ENCODE measurements around the gene TGFBR2. TPM values are rescaled to one million over a fixed set of nuclear protein-coding genes. Genes with fewer than 3 reads are reported as not detected.

Gene TGFBR2
- polyA plus RNA-seq (2012; ENCODE audit: insufficient read length, low read depth) = 7.3 TPM

DNA sequence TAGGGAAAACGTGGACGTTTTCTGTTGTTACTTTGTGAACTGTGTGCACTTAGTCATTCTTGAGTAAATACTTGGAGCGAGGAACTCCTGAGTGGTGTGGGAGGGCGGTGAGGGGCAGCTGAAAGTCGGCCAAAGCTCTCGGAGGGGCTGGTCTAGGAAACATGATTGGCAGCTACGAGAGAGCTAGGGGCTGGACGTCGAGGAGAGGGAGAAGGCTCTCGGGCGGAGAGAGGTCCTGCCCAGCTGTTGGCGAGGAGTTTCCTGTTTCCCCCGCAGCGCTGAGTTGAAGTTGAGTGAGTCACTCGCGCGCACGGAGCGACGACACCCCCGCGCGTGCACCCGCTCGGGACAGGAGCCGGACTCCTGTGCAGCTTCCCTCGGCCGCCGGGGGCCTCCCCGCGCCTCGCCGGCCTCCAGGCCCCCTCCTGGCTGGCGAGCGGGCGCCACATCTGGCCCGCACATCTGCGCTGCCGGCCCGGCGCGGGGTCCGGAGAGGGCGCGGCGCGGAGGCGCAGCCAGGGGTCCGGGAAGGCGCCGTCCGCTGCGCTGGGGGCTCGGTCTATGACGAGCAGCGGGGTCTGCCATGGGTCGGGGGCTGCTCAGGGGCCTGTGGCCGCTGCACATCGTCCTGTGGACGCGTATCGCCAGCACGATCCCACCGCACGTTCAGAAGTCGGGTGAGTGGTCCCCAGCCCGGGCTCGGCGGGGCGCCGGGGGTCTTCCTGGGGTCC lies at the start of gene TGFBR2:
TGFBR2 (plus strand) TSS at position 301 of the 731 bp plus-strand sequence; CDS start at position 584, 283 bp downstream.
- TF ChIP-seq, protein P1, sequence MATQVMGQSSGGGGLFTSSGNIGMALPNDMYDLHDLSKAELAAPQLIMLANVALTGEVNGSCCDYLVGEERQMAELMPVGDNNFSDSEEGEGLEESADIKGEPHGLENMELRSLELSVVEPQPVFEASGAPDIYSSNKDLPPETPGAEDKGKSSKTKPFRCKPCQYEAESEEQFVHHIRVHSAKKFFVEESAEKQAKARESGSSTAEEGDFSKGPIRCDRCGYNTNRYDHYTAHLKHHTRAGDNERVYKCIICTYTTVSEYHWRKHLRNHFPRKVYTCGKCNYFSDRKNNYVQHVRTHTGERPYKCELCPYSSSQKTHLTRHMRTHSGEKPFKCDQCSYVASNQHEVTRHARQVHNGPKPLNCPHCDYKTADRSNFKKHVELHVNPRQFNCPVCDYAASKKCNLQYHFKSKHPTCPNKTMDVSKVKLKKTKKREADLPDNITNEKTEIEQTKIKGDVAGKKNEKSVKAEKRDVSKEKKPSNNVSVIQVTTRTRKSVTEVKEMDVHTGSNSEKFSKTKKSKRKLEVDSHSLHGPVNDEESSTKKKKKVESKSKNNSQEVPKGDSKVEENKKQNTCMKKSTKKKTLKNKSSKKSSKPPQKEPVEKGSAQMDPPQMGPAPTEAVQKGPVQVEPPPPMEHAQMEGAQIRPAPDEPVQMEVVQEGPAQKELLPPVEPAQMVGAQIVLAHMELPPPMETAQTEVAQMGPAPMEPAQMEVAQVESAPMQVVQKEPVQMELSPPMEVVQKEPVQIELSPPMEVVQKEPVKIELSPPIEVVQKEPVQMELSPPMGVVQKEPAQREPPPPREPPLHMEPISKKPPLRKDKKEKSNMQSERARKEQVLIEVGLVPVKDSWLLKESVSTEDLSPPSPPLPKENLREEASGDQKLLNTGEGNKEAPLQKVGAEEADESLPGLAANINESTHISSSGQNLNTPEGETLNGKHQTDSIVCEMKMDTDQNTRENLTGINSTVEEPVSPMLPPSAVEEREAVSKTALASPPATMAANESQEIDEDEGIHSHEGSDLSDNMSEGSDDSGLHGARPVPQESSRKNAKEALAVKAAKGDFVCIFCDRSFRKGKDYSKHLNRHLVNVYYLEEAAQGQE (IDR thresholded peaks at IDR 0.05; ENCODE audit: insufficient read depth in 1 of 2, low read depth in 2 of 2, low read length in 2 of 2) = no peak
- no peak; the same call in 1 of the 2 replicates for TF ChIP-seq SIN3A (IDR thresholded peaks at IDR 0.05; ENCODE audit: borderline replicate concordance, insufficient read depth, low read length)
- peak; percentile 95 for TF ChIP-seq FOXP2 (optimal IDR thresholded peaks at IDR 0.05; ENCODE audit: borderline replicate concordance, extremely low read depth, extremely low read length, insufficient read depth)
- peak; percentile 37; the same call in 1 of the 2 replicates for TF ChIP-seq POLR2AphosphoS5 (IDR thresholded peaks at IDR 0.05; ENCODE audit: low read depth, low read length)

DNA sequence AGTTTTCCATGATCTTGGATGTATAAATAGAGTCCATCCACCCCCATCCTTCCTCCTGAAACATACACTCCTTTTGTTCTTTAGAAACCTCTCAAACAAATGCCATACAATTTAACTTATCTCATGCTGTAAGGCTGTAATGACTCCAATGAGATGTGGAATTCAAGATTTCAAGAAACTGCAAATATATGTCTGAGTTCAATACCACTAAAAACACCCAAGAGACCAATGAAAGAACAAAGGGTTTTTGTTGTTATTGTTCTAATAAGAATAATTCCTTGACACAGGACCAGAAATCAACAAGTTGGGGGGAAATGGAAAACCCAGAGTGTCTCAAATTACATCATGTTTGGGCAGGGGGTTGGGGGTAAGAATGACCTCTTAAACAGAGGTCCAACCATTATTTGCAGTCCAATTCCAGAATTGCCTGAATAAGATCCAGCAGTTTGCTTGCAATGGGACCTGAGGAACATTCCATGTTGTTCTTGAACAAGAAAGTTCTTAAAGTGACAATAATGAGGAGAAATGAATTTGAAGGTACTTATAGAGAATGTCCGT lies 48.6 kb upstream of the TGFBR2 start:
- TF ChIP-seq, protein P1 (IDR thresholded peaks at IDR 0.05; ENCODE audit: insufficient read depth in 1 of 2, low read depth in 2 of 2, low read length in 2 of 2) = no peak
- TF ChIP-seq POLR2AphosphoS5 (IDR thresholded peaks at IDR 0.05; ENCODE audit: low read depth, low read length) (no peak), TAF1 (IDR thresholded peaks at IDR 0.05; ENCODE audit: borderline replicate concordance, insufficient read depth, low read length) (no peak), SIN3A (IDR thresholded peaks at IDR 0.05; ENCODE audit: borderline replicate concordance, insufficient read depth, low read length) (no peak), FOXP2 (optimal IDR thresholded peaks at IDR 0.05; ENCODE audit: borderline replicate concordance, extremely low read depth, extremely low read length, insufficient read depth) (no peak)

DNA sequence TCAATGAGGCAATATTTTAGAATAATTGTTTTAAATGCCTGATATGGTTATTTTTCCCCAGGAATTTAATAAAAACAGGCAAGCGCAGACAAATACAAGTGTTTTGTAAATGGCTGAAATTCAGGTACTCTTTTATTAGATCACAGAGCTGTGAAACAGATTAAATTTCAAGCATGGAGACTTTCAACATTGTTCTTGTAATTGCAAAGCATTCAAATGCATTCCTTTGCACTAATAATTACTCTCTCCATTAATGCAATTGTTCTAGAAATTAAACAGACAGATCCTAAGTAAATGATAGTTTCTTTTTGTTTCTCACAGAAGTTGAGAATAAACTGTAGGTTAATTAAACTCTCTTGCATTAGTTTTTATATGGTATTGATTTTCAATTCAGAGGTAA lies 42.4 kb upstream of the TGFBR2 start:
- no peak for TF ChIP-seq POLR2AphosphoS5 (IDR thresholded peaks at IDR 0.05; ENCODE audit: low read depth, low read length)
- TF ChIP-seq SIN3A (IDR thresholded peaks at IDR 0.05; ENCODE audit: borderline replicate concordance, insufficient read depth, low read length) = no peak
- TF ChIP-seq TAF1 (IDR thresholded peaks at IDR 0.05; ENCODE audit: borderline replicate concordance, insufficient read depth, low read length) = no peak
- TF ChIP-seq FOXP2 (optimal IDR thresholded peaks at IDR 0.05; ENCODE audit: borderline replicate concordance, extremely low read depth, extremely low read length, insufficient read depth) = no peak
- TF ChIP-seq, protein P1 (IDR thresholded peaks at IDR 0.05; ENCODE audit: insufficient read depth in 1 of 2, low read depth in 2 of 2, low read length in 2 of 2) = no peak

DNA sequence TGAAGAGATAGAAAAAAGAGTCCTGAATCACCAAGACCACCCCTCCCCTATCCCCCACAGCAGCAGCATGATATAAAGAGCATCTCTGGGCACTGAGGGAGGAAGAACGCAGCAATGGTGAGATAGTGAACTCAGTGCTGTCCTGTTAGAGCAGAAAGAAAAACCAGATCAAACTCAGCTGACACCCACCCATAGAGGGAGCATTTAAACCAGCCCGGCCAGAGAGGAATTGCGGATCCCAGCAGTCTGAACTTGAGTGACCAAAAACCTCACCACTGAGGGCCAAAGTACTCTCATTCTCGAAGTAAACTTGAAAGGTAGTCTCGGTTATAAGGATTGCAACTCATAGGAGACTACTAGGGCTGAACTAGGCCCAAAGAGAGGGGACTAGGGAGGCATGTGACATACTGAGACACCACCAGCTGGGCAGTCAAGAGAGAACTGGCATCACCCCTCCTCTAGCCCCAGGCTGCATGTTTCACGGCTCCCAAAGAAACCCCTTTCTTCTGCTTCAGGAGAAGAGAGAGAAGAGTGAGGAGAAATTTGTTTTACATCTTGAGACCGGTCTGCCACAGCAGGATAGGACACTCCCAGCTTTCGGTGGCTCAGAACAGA lies 39.2 kb upstream of the TGFBR2 start:
- no peak for TF ChIP-seq TAF1 (IDR thresholded peaks at IDR 0.05; ENCODE audit: borderline replicate concordance, insufficient read depth, low read length)
- no peak for TF ChIP-seq SIN3A (IDR thresholded peaks at IDR 0.05; ENCODE audit: borderline replicate concordance, insufficient read depth, low read length)
- TF ChIP-seq, protein P1 (IDR thresholded peaks at IDR 0.05; ENCODE audit: insufficient read depth in 1 of 2, low read depth in 2 of 2, low read length in 2 of 2) = no peak
- TF ChIP-seq POLR2AphosphoS5 (IDR thresholded peaks at IDR 0.05; ENCODE audit: low read depth, low read length) = no peak
- no peak for TF ChIP-seq FOXP2 (optimal IDR thresholded peaks at IDR 0.05; ENCODE audit: borderline replicate concordance, extremely low read depth, extremely low read length, insufficient read depth)

Measured in PFSK-1 (cell line).